Left ventricle myocardium superior (tissue), 1 donor: Measurements from ENCODE around the gene STARD7. TPM values are rescaled to one million over a fixed set of nuclear protein-coding genes. Genes with fewer than 3 reads are reported as not detected.

ENCODE experiments used
- ATAC-seq: fragments of 200-7000 bp; cut with Tn5 transposase; one replicate; pipeline ENCODE4 v1.9.1; 2020; ENCODE audit warnings: mild to moderate bottlenecking, moderate library complexity
- DNase-seq: peaks from one replicate; pipeline ENCODE4 v3.0.0-alpha.2; 2020
- intact Hi-C: fragments of 100-400 bp; cut with micrococcal nuclease; formaldehyde crosslinking; loops from one replicate; pipeline ENCODE4 v1.11.0; 2022
- total RNA-seq: library from RNA; stranded (reverse); fragmentation: NEBNext Ultra II Directional; extraction: Animal tissue kit (Norgen Biotek cat#: 25700); gene quantifications from one replicate; pipeline ENCODE4 v1.2.1, GENCODE V29; 2021
- donor health status: DM: no; HTN: yes; CAD: no; lungs with severe emphysema.

The STARD7 gene
- total RNA-seq, 1 donor from 2014 or later = 214 TPM

GRCh38 chr2:96156011-96156820 lies 52.4 kb downstream of the STARD7 start:
- intact Hi-C loops = no loop called here
- peak; percentile 12 for DNase-seq
- ATAC-seq = no peak

- ATAC-seq (no peak), DNase-seq (peak; percentile 14)
- intact Hi-C loops = no loop called here
These were observed 53.9 kb downstream of the STARD7 start for GRCh38 chr2:96154506-96155380.

DNA sequence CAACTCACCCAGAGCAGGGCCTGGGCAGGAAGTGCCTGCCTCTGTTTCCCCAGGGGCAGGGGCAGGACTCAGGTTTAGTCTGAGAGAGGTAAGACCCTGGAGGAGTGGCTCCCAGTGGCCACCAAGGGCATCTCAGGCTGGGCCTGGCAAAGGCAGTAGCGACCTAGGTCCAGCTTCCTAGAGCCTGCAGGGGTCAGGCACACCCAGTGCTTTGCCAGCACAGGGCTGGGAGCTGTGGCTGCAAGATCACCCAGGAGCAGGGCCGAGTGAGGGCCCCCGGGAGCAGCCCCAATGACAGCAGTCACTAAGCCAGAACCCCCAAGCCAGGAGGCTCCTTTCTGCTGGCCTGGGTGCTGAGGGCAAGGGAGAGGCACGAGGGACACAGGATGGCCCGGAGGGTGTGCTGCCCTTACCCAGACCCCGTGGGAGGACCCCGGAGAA lies 54.6 kb downstream of the STARD7 start:
- ATAC-seq (no peak), DNase-seq (peak; percentile 18)
- intact Hi-C loops = no loop called here

DNA sequence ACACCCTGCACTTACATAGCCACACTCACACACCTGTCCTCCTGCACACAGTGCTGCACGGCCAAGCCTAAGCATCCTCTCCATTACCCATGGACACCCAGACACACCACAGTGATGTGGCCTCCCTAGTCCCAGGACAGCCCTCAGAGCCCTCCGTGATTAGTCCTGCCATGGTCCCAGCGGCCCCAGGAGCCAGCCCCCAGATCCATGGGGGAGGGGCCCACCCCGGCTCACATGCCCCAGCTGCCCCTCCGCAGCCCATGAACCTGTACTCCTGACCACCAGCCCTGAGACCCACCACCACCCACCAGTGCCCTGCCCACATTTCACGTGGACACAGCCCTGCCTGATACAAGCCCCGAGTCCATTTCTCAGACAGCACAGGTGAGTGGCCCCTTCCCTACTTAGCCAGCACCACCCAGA lies 55.3 kb downstream of the STARD7 start:
- intact Hi-C loops = no loop called here
- ATAC-seq (no peak), DNase-seq (peak; percentile 9)

GRCh38 chr2:96152304-96153161 lies 56.1 kb downstream of the STARD7 start:
- intact Hi-C loops = no loop called here
- ATAC-seq = no peak
- DNase-seq = peak; percentile 8

DNA sequence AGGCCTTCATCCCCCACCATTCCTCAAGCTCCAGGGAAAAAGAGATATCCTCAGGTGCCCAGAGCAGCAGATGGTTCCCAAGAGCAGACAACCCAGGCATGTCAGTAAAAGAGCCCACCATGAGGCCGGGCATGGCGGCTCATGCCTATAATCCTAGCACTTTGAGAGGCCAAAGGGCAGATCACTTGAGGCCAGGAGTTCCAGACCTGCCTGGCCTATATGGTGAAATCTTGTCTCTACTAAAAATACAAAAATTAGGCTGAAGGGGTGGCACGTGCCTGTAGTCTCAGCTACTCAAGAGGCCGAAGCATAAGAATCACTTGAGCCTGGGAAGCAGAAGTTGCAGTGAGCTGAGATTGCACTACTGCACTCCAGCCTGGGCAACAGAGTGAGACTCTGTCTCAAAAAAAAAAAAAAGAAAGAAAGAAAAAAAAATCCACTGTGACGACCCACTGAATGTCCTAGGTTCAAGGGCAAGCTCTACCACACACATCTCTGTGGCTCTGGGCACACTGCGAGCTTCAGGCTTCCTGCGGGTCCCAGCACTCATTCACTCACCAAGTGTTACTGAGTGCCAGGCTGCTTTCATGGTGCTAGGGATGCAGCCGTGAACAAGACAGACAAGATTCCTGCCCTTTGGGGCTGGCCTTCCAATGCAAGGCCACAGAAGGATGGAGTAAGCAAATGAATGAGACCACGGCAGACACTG lies 56.9 kb downstream of the STARD7 start:
- no peak for ATAC-seq
- DNase-seq = peak; percentile 13
- intact Hi-C loops = no loop called here

- DNase-seq (peak; percentile 6), ATAC-seq (no peak)
- intact Hi-C loops = no loop called here
These were observed 57.6 kb downstream of the STARD7 start for GRCh38 chr2:96150791-96151594.

DNA sequence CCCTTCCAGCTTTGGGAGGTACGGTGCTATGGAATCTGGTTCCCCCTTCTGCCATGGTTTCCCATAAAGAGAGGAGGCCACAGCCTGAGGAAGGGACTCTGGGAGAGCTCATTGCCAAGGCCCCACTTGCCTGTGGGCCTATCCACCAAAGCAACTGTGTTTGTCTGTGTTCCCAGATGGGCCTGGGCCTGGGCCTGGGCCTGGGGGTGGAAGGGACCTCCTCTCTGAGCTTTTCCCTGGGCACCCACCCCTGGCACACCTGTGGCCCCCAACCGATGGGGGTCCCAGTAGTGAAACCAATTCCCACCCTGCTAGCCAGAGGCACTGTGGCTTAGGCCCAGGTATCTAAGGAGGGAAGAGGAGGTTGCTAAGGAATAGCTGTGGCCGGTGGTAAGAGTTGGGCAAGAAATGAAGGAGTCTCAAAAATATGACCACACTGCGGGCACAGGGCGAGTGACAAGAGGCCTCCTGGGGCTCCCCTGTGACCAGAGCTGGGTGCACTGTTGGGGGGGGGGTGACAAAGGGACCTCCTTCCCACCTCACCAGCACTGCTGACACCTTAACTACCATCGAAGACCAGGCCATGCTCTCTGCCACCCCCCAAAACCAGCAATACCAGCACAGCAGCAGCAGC lies 58.5 kb downstream of the STARD7 start:
- intact Hi-C loops = no loop called here
- no peak for ATAC-seq
- no peak for DNase-seq

- ATAC-seq (peak; percentile 4), DNase-seq (peak; percentile 60)
- intact Hi-C loops = no loop called here
These were observed 60.0 kb downstream of the STARD7 start for GRCh38 chr2:96148410-96149217.

- no peak for ATAC-seq
- intact Hi-C loops = no loop called here
- DNase-seq = peak; percentile 17
These were observed 60.9 kb downstream of the STARD7 start for GRCh38 chr2:96147593-96148201.

- DNase-seq (peak; percentile 31), ATAC-seq (no peak)
- intact Hi-C loops = no loop called here
These were observed 61.6 kb downstream of the STARD7 start for GRCh38 chr2:96146881-96147592.

DNA sequence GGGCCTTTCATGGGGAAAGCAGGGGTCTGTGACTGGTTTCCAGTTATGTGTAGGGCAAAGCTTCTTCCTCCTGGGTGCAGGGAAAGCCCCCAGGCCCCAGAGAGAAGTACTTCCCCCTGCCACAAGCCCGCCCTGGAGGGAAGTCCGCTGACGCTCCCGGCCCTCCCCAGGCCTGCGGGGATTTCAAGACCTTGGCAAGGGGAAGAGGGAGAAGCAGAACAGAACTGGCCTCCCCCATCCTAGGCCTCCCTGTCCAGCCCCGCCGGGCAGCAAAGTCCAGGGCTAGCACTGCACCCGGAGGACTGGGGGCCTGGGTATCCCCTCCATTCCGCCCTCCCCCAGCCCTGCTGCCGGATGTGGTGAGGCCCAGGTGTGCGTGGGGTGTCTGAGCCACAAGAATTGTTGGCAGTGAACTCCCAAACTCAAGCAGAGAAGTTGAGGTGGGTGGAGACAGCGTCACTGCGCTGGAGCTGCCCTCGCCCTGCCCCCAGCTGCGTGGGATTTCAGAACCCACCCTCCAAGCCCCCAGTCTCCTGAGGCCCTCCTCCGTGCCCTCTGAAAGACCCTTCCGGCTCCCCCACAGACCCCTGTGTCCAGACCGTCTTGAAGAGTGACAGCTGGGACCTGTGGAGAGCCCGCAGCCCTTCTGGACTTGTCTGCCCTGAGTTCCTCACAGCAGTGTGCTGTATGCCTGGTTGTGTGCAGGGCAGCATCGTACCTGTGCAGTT lies 62.3 kb downstream of the STARD7 start:
- ATAC-seq = peak; percentile 30
- DNase-seq = peak; percentile 68
- intact Hi-C loops = no loop called here

DNA sequence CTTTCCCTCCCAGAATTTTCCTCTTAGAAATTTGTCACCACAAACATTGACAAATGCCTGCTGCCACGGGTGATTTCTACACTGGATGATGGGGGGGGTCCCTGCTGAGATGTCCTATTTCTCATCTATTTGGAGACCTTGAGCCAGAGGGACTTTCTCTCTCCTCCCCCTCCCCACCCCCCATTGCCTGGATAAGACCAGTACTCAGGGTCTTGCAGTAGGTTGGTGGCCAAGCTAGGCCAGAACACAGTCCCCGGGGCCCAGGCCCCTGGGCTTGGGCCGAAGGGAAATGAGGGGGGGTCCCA lies 62.8 kb downstream of the STARD7 start:
- ATAC-seq (no peak), DNase-seq (no peak)
- intact Hi-C loops = no loop called here

GRCh38 chr2:96145036-96145847 lies 63.4 kb downstream of the STARD7 start, which contains the start of gene DUSP2:
TSS of gene DUSP2 (minus strand) at chr2:96145440. CDS start at chr2:96145354, 86 bp downstream.
- ATAC-seq = peak; percentile 92
- intact Hi-C loops = no loop called here
- peak; percentile 86 for DNase-seq
